ENCODE data around the gene KCTD20.
"Not testable (repeated sequence)": the region's sequence is repeated elsewhere in the genome, so short reads cannot be mapped to it uniquely, and the experiment has no call there.

DNA sequence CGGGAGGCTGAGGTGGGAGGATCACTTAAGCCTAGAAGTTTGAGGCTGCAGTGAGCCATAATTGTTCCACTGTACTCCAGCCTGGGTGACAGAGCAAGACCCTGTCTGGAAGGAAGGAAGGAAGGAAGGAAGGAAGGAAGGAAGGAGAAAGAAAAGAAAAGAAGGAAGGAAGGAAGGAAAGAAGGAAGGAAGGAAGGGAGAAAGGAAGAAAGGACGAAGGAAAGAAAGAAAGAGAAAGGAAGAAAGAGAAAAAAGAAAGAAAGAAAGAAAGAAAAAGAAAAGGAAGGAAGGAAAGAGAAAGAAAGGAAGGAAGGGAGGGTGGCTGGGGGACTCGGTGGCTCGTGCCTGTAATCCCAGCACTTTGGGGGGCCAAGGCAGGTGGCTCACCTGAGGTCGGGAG is 33.1 kb upstream of the KCTD20 start:
- TF ChIP-seq, protein P1, sequence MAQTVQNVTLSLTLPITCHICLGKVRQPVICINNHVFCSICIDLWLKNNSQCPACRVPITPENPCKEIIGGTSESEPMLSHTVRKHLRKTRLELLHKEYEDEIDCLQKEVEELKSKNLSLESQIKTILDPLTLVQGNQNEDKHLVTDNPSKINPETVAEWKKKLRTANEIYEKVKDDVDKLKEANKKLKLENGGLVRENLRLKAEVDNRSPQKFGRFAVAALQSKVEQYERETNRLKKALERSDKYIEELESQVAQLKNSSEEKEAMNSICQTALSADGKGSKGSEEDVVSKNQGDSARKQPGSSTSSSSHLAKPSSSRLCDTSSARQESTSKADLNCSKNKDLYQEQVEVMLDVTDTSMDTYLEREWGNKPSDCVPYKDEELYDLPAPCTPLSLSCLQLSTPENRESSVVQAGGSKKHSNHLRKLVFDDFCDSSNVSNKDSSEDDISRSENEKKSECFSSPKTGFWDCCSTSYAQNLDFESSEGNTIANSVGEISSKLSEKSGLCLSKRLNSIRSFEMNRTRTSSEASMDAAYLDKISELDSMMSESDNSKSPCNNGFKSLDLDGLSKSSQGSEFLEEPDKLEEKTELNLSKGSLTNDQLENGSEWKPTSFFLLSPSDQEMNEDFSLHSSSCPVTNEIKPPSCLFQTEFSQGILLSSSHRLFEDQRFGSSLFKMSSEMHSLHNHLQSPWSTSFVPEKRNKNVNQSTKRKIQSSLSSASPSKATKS (CRISPR knock-in tag; IDR thresholded peaks at IDR 0.05), result not testable (repeated sequence)
- not testable (repeated sequence) for TF ChIP-seq BACH1 (tag; IDR thresholded peaks at IDR 0.05); XRCC4 (IDR thresholded peaks at IDR 0.05; ENCODE audit: extremely low read depth, insufficient read depth, insufficient read length); ZNF311 (CRISPR knock-in tag; IDR thresholded peaks at IDR 0.05); ETV6 (IDR thresholded peaks at IDR 0.05; ENCODE audit: borderline replicate concordance in 1 of 2, low read depth in 2 of 2, low read length in 1 of 2); ETV6 (CRISPR knock-in tag; IDR thresholded peaks at IDR 0.05; ENCODE audit: borderline replicate concordance); NFYB (IDR thresholded peaks at IDR 0.05; ENCODE audit: extremely low read depth, insufficient read length); RAD51 (IDR thresholded peaks at IDR 0.05; ENCODE audit: borderline replicate concordance, low read depth); FOS (IDR thresholded peaks at IDR 0.05; ENCODE audit: extremely low read depth, insufficient read length); NFE2L1 (tag; IDR thresholded peaks at IDR 0.05; ENCODE audit: borderline replicate concordance, low read depth); EP300 (IDR thresholded peaks at IDR 0.05; ENCODE audit: low read length)
- TF ChIP-seq, protein P2, sequence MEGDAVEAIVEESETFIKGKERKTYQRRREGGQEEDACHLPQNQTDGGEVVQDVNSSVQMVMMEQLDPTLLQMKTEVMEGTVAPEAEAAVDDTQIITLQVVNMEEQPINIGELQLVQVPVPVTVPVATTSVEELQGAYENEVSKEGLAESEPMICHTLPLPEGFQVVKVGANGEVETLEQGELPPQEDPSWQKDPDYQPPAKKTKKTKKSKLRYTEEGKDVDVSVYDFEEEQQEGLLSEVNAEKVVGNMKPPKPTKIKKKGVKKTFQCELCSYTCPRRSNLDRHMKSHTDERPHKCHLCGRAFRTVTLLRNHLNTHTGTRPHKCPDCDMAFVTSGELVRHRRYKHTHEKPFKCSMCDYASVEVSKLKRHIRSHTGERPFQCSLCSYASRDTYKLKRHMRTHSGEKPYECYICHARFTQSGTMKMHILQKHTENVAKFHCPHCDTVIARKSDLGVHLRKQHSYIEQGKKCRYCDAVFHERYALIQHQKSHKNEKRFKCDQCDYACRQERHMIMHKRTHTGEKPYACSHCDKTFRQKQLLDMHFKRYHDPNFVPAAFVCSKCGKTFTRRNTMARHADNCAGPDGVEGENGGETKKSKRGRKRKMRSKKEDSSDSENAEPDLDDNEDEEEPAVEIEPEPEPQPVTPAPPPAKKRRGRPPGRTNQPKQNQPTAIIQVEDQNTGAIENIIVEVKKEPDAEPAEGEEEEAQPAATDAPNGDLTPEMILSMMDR (IDR thresholded peaks at IDR 0.05 in 2 of 3, conservative IDR thresholded peaks at IDR 0.05 in 1 of 3; ENCODE audit: insufficient read depth in 2 of 3, low read depth in 1 of 3, low read length in 3 of 3), result not testable (repeated sequence)
